Esophagus muscularis mucosa (tissue), 3 donors: ENCODE data around the gene PRRC2B.

Source experiments
- CTCF ChIP-seq, 3 experiments: fragments of 200-600 bp in 2 of 3; fragments of 450-650 bp in 1 of 3; sonication (generic) in 2 of 3; IDR thresholded peaks; one replicate each; pipeline ENCODE4 v1.5.1; 2017 to 2019; ENCODE audit warnings: antibody characterized with exemption in 3 of 3, mild to moderate bottlenecking in 2 of 3, moderate library complexity in 1 of 3
- POLR2AphosphoS5 ChIP-seq, 2 donors: sonication (generic); formaldehyde crosslinking; IDR thresholded peaks; one replicate each; pipeline ENCODE4 v1.6.1; 2017; ENCODE audit warnings: antibody characterized with exemption in 2 of 2

- TF ChIP-seq CTCF (IDR thresholded peaks at IDR 0.05) = no peak
- TF ChIP-seq POLR2AphosphoS5 (IDR thresholded peaks at IDR 0.05) = no peak
Measured at GRCh38 chr9:131525643-131526565, 132.0 kb downstream of the PRRC2B start.
